GM19025 (cell line): ENCODE measurements around the gene OLFML2B.

ENCODE experiments used
- ATAC-seq: cut with Tn5 transposase; IDR thresholded peaks from one replicate; pipeline ENCODE4 v1.9.1; 2021; ENCODE audit warnings: mild to moderate bottlenecking, low read depth, moderate library complexity; ENCODE audit not compliant: unreplicated experiment

Gene OLFML2B

GRCh38 chr1:161951646-161952045, 72.0 kb downstream of the OLFML2B start:
- ATAC-seq, result no peak

DNA sequence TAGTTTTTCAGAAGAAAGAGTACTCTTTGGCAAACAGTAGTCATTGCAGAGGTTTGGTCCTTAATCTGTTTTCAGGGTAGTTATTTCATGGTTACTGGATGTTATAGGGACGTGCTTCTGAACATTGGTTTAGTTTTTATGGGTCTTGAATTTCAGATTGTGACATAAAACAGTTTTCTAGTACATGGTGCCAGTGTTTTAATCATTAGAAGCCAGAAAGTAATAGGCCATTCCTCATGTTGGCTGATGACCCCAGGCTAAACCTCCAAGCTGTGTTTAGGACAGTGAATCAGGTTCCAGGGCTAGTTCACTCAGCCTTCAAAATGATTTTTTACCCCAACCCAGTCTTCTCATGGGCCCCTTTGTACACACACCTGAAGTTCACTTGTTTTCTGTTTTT, 73.3 kb downstream of the OLFML2B start:
- no peak for ATAC-seq

- no peak for ATAC-seq
Observed at GRCh38 chr1:161949548-161949947, 74.1 kb downstream of the OLFML2B start.

DNA sequence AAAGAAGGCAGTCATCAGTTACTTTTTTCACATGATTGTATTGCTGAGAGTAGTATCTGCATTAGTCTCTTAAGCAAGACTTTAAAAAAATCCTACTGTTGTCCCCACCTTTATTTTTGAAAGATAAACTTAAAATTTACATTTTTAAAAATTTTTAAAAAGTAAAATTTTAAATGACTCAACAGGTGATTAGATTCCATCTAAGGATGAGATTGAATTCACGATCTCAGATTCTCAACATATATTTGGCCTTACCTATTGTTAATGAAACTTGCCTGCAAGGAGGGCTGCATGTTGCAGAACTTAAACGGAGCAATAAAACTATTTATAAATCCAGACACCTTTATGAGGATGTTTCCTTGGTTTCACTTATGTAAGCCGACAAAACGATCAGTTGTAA, 75.2 kb downstream of the OLFML2B start:
- no peak for ATAC-seq

DNA sequence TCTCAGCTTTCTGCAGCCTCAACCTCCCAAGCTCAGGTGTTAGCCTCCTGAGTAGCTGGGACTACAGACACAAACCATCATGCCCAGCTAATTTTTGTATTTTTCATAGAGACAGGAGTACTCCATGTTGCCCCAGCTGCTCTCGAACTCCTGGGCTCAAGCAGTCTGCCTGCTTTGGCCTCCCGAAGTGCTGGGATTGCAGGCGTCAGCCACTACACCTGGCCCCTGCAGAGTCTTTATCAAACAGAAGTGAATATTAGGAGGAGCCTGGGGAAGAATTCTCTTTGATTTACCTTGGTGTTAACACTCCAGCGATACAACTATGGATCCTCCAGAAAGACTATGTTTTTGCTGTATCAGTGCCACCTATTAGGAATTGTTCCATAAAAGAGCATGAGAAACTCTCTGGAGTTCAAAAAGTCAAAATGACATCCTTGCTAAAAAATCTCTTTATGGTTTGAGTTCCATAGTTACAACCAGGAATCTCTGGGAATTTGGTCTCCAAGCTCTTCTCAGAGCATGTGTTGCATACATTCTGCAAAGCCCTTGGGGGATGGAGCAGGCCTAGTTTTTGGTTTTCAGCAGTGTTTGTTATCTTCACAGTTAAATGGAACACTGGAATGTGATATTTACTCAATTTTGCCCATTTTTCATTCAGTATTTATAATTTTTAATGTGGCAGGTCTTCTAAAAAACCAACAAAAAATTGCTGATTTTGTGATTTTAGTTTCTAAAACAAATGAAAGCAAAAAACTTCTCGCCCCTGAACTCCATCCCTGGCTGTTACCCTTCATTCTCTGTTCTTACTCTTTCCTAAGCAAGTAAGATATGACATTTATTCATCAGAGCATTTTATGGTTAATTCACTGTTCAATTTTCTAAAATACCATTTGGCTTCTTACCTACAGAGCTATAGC, 77.3 kb downstream of the OLFML2B start:
- ATAC-seq, result no peak

DNA sequence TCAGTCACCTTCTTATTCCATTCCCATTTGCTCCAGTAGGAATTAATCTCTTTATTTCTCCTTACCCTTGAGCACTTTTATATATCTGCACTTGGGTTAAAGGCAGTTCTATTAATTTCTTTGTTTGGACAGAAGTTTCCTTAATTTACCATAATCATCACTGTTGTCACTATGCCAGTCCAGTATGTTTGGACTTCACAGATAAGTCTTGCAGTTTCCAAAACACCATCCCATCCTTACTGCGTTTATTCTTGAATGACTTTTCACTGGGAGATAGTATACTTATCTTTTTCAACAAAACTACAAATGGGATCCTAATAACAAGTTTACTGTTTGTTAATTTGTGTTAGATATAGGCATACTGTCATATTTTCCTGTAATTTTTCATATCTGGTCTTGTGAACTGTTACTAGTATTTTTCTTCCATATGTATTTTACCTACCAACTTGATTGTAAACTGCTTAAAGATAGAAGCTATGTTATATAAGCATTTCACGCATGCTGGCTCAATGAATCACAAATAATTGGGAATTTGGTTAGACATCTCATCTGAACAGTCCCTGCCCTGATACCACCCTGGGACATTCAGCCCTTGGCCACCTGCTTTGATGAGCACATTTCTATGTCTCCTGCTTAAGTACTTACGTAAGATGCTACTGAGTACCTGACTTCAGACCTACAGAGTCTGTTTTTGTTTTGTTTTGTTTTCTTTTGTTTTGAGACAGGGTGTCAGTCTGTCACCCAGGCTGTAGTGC, 78.2 kb downstream of the OLFML2B start:
- no peak for ATAC-seq

DNA sequence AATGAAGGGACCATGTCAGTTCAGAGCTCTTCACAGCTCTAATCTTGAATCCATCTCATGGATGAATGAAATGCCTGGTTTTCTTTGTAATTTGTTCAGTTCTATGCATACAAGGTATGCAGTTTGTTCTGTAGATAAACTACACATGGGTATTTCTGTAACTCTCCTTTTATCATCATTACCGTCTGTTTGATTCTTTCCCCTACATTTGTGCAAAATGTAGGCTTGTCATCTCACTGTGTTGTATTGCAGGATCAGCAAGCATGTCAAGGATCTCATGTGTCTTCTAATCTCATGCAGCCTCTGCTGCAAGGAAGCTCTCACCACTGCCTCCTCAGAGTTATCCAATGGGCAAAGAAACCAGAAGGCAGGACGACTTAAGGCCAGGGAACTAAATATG, 79.3 kb downstream of the OLFML2B start:
- no peak for ATAC-seq

DNA sequence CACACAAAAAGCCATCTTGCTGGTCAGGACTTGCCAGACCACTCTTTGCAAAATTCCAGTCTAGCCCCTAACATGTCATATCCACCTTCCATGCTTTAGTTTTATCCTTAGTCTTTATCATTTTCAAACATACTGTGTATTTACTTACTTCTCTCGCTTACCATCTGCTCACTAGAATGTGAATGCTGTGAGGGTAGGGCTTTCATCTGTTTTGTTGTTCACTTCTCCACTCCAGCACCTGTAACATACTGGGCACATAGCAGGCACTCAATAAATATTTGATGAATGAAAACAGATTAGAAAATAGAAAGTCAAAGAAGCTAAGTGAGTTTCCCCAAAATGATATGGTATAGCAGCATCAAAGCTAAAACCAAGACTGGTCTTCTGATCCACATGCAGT, 79.9 kb downstream of the OLFML2B start:
- no peak for ATAC-seq

DNA sequence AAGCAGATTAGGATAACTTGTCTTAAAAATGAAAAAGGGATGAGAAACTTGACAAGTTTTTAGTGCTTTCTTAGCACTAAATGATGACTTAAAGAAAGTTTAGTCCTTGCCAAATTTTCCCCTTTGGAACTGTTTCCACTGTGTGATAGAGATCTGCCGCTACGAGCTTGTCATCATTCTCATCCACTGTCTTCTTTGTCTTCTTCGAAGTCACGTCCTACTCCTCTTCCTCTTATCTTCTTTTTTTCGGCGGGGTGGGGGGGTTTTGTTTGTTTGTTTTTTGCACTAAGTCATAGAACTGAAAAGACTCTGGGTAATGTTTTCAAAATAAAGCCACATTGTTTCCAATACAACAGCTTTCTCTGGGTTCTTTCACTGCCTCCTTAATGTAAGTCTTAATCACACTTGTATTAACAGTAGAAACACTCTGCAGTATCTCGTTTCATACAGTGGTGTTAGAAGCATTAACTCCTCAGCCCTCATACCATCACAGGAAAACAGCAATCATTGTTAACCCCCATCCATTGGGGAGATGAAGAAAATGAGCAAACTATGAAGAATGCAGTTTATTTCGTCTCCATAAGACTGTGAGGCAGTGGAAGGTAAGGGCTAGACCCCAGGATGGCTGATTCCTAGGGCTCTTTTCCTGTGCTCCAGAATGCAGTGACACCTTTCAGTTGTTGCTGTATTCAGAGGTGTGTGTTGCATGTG, 81.8 kb downstream of the OLFML2B start:
- no peak for ATAC-seq

GRCh38 chr1:161940866-161941591, 82.6 kb downstream of the OLFML2B start:
- no peak for ATAC-seq

DNA sequence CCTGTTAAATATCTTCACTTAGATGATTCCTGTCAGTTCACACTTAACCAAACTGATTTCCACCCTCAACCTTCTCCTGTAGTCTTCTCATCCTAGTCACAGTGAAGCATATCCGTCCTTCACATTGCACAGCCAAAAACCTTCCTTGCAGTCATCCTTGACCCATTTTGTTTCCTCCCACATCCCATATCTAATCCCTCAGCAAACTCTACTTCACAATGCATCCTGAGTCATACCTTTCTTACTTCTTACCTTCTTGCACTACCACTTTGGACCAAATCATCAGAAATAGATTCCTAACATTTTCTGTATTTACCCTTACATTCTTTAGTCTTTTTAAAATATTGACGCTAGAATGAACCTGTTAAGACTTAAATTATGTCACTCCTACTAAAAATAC, 86.9 kb downstream of the OLFML2B start:
- no peak for ATAC-seq

- ATAC-seq, result no peak
Observed at GRCh38 chr1:161935264-161935663, 88.4 kb downstream of the OLFML2B start.

GRCh38 chr1:161933592-161934588, 89.8 kb downstream of the OLFML2B start:
- no peak for ATAC-seq
